Measurements from ENCODE around the gene SLC35A4. TPM values are rescaled to one million over a fixed set of nuclear protein-coding genes. Genes with fewer than 3 reads are reported as not detected.

The SLC35A4 gene
- total RNA-seq, 1 donor from 2014 or later = 7.3 TPM

DNA sequence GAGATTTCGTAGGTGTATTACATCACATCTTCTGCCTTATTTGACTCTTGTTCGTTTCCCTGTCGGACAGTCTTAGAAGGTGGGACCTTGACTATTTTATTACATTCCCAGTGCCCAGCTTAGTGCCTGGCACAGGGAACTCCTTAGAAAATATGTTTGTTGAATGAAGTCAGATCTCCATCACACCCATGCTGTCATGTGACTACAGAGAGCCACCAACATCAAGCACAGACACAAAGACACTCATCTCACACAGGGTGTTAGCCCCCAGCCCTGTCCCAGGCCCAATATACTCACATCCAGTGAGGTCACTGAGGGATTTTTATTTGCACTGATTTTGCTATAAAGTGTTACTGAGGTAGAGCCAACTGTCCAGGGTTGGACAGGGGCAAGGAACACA is 6.7 kb upstream of the SLC35A4 start:
- Histone ChIP-seq H3K4me3 (ENCODE audit: low read length in 3 of 3) (peak overlapping the region; percentile 76 to 90 (median 84)), H3K9me3 (ENCODE audit: control insufficient read depth in 3 of 3, low read length in 3 of 3) (no peaks in the 10 kb centered on the region), H3K9ac (ENCODE audit: low read depth in 1 of 3, low read length in 3 of 3) (peak overlapping the region; percentile 84 to 97 (median 95)), H3K27ac (ENCODE audit: low read depth, low read length) (peak overlapping the region; percentile 93), H3K27me3 (ENCODE audit: control insufficient read depth in 3 of 3, insufficient read depth in 3 of 3, low read length in 3 of 3) (no peaks in the 10 kb centered on the region), H3K36me3 (ENCODE audit: control insufficient read depth in 3 of 3, insufficient read depth in 3 of 3, low read length in 3 of 3) (peaks cover 20 to 32% (median 32%) of the 10 kb centered on the region in 3 donors), H3K4me1 (ENCODE audit: control insufficient read depth in 3 of 3, insufficient read depth in 3 of 3, low read length in 3 of 3) (peaks cover 30 to 49% (median 39%) of the 10 kb centered on the region in 3 donors)

DNA sequence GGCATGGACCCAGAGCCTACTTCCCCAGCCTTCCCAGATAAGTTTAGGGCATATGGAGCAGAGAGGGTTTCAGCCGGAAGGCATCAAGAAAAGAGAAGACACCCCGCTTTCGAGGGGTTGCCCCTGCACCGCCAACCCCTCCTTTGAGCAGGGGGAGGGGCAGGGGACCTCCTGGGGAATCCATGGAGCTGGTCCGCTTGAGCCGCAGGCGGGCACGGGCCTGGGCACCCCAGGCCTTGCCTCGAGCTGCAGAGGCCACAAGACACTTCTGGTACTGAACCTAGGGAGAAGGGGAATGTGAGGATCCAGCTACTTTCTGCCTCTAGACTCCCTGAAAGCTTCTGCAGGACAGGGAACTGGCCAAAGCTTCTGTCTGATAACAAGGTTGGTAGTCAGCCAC is 6.1 kb upstream of the SLC35A4 start:
- H3K27me3 ChIP-seq (ENCODE audit: control insufficient read depth in 3 of 3, insufficient read depth in 3 of 3, low read length in 3 of 3) = no peaks in the 10 kb centered on the region
- no peaks in the 10 kb centered on the region for H3K9me3 ChIP-seq (ENCODE audit: control insufficient read depth in 3 of 3, low read length in 3 of 3)
- H3K36me3 ChIP-seq (ENCODE audit: control insufficient read depth in 3 of 3, insufficient read depth in 3 of 3, low read length in 3 of 3) = peaks cover 20 to 32% (median 32%) of the 10 kb centered on the region in 3 donors
- peak overlapping the region; percentile 93 for H3K27ac ChIP-seq (ENCODE audit: low read depth, low read length)
- H3K4me1 ChIP-seq (ENCODE audit: control insufficient read depth in 3 of 3, insufficient read depth in 3 of 3, low read length in 3 of 3) = peaks cover 35 to 53% (median 44%) of the 10 kb centered on the region in 3 donors
- H3K4me3 ChIP-seq (ENCODE audit: low read length in 3 of 3) = no peak overlapping the region
- no peak overlapping the region for H3K9ac ChIP-seq (ENCODE audit: low read depth in 1 of 3, low read length in 3 of 3)

DNA sequence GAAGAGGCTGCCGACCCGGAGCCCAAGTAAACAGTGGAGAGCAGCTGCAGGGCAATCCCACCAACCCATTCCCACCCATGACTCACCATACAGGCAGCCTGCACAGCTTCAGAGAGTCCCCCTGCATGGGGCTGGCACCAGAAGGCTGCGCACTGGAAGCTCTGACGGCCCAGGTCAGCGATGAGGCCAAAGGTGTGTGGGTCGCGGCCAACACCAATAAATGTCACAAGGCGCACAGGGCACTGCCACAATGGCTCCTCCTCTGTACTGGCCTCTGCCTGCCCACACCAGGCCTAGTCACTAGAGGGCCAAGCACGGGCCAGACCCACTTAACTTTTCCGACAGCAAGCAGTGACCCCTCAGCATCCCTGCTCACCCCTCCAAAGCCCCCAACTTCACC is 4.4 kb upstream of the SLC35A4 start:
- peaks cover 44 to 49% (median 48%) of the 10 kb centered on the region in 3 donors for H3K4me1 ChIP-seq (ENCODE audit: control insufficient read depth in 3 of 3, insufficient read depth in 3 of 3, low read length in 3 of 3)
- H3K9me3 ChIP-seq (ENCODE audit: control insufficient read depth in 3 of 3, low read length in 3 of 3) = no peaks in the 10 kb centered on the region
- H3K36me3 ChIP-seq (ENCODE audit: control insufficient read depth in 3 of 3, insufficient read depth in 3 of 3, low read length in 3 of 3) = peaks cover 20 to 32% (median 32%) of the 10 kb centered on the region in 3 donors
- H3K27me3 ChIP-seq (ENCODE audit: control insufficient read depth in 3 of 3, insufficient read depth in 3 of 3, low read length in 3 of 3) = no peaks in the 10 kb centered on the region
- H3K9ac ChIP-seq (ENCODE audit: low read depth in 1 of 3, low read length in 3 of 3) = no peak overlapping the region
- H3K4me3 ChIP-seq (ENCODE audit: low read length in 3 of 3) = no peak overlapping the region
- no peak overlapping the region for H3K27ac ChIP-seq (ENCODE audit: low read depth, low read length)

DNA sequence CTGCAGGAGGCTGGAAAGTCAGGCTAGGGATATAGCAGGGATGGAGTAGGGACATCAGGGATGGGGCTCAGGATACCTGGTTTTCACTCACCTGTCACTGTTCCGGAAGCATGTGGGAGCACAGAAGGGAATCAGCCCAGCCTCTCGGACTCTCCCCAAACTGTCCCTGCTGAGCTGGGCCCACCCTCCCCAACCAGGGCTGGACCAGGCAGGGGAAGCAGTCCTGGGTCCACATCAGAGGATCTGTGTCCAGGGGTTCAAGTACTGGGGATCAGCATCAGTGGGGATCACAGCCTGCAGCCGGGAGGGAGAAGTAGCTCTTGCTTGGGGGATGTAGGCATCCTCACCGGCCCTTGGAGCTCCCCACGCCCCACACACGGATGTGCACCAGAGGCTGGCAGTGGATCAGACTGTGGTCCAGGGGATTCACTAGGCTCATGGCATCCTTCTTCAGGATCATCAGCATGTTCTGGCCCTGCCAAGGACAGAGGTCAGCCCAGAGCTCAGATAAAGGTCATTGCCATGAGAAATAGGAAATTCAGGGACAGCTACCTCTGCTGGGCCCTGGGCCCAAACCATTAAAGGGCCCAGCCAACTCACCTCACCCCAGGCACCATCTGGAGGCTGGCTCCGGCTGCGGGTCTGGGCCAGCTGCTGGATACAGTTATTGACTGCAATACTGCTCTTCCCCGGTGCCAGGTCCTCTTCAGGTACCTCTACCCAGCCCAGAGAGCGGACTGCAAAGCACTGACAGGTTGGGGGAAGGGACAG is 2.7 kb upstream of the SLC35A4 start:
- Histone ChIP-seq H3K4me1 (ENCODE audit: control insufficient read depth in 3 of 3, insufficient read depth in 3 of 3, low read length in 3 of 3) (peaks cover 50 to 54% (median 51%) of the 10 kb centered on the region in 3 donors), H3K9me3 (ENCODE audit: control insufficient read depth in 3 of 3, low read length in 3 of 3) (no peaks in the 10 kb centered on the region), H3K36me3 (ENCODE audit: control insufficient read depth in 3 of 3, insufficient read depth in 3 of 3, low read length in 3 of 3) (peaks cover 26 to 45% (median 38%) of the 10 kb centered on the region in 3 donors), H3K27me3 (ENCODE audit: control insufficient read depth in 3 of 3, insufficient read depth in 3 of 3, low read length in 3 of 3) (no peaks in the 10 kb centered on the region), H3K9ac (ENCODE audit: low read depth in 1 of 3, low read length in 3 of 3) (peak overlapping the region in 2 of 3 donors; percentile 1 to 19), H3K4me3 (ENCODE audit: low read length in 3 of 3) (peak overlapping the region in 1 of 3 donors; percentile 4), H3K27ac (ENCODE audit: low read depth, low read length) (no peak overlapping the region)

DNA sequence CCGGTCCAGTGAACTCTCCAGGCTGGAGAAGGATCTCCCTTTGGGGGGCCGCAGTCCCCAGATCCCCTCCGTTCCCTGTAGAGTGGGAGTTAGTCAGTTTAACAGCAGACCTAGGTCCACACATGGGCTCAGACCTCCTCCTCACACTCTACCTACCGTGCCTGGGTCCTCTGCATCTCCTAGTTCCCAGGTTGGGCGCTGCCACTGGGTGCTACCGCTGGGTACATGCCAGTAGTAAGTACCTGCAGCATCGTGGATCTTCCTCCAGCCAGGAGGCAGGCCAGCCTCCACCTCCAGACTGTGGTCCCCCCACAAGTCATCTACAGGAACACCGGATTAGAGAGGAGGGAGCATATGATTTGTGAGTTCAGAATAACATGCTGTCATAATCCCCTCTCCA is 1.0 kb upstream of the SLC35A4 start:
- peak overlapping the region; percentile 95 to 98 (median 97) for H3K9ac ChIP-seq (ENCODE audit: low read depth in 1 of 3, low read length in 3 of 3)

DNA sequence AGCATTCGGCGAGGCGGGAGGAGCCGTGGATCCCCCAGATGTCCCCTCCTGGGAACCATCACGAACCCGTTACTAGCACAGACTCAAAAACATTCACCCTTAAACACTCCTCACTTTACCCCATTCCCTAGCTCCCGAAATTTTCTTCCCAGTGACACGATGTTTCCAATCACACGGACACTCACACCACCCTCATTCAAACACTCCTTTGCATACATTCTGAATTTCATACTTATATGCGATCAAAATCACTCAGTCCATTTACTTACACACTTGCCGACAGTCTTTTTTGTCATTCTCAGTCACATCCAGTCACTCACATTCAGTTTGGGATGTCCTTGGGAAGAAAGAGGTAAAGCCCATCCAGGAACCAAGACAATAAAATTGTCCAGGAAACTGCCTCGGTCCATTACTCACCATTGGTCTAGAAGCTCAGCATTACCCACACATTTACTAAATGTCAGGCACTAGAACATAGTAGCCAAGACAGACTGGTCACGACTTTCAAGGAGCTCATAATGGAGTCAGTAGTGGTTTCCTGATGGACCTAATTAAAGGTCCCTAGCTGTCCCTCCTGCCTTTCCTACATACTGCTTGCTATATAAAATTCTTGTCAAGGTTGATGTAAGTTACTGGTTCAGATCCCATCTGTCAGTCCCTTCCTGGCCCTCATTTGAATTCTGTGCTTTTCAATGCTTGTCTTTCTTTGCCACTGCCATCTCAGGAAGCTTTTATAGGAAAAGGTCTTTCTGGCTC is 574 bp downstream of the SLC35A4 start:
- Histone ChIP-seq H3K4me1 (ENCODE audit: control insufficient read depth in 3 of 3, insufficient read depth in 3 of 3, low read length in 3 of 3) (peaks cover 72 to 82% (median 76%) of the 10 kb centered on the region in 3 donors), H3K4me3 (ENCODE audit: low read length in 3 of 3) (peak overlapping the region; percentile 95 to 99 (median 98)), H3K9me3 (ENCODE audit: control insufficient read depth in 3 of 3, low read length in 3 of 3) (no peaks in the 10 kb centered on the region), H3K27me3 (ENCODE audit: control insufficient read depth in 3 of 3, insufficient read depth in 3 of 3, low read length in 3 of 3) (no peaks in the 10 kb centered on the region), H3K27ac (ENCODE audit: low read depth, low read length) (peak overlapping the region; percentile 97), H3K36me3 (ENCODE audit: control insufficient read depth in 3 of 3, insufficient read depth in 3 of 3, low read length in 3 of 3) (peaks cover 30 to 41% (median 41%) of the 10 kb centered on the region in 3 donors), H3K9ac (ENCODE audit: low read depth in 1 of 3, low read length in 3 of 3) (peak overlapping the region; percentile 95 to 98 (median 97))

More for the DNA sequence above, 1.0 kb upstream of the SLC35A4 start:
- H3K27ac ChIP-seq (ENCODE audit: low read depth, low read length) = peak overlapping the region; percentile 97
- peaks cover 57 to 66% (median 61%) of the 10 kb centered on the region in 3 donors for H3K4me1 ChIP-seq (ENCODE audit: control insufficient read depth in 3 of 3, insufficient read depth in 3 of 3, low read length in 3 of 3)
- H3K4me3 ChIP-seq (ENCODE audit: low read length in 3 of 3) = peak overlapping the region; percentile 95 to 99 (median 98)
- no peaks in the 10 kb centered on the region for H3K27me3 ChIP-seq (ENCODE audit: control insufficient read depth in 3 of 3, insufficient read depth in 3 of 3, low read length in 3 of 3)
- no peaks in the 10 kb centered on the region for H3K9me3 ChIP-seq (ENCODE audit: control insufficient read depth in 3 of 3, low read length in 3 of 3)
- peaks cover 38 to 53% (median 50%) of the 10 kb centered on the region in 3 donors for H3K36me3 ChIP-seq (ENCODE audit: control insufficient read depth in 3 of 3, insufficient read depth in 3 of 3, low read length in 3 of 3)

DNA sequence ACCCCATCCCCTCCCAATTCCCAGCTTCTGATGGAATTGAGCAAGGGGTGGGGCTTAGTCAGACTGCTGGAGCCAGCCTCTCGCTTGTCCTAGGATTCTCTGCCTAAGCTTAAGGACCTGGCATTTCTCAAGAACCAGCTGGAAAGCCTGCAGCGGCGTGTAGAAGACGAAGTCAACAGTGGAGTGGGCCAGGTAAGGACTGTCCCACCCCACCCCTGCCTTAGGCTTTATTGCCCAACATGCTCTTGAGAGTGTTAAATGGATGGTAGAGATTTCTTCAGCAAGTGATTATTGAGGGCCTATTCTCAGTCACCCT is 1.1 kb downstream of the SLC35A4 start:
- no peaks in the 10 kb centered on the region for H3K9me3 ChIP-seq (ENCODE audit: control insufficient read depth in 3 of 3, low read length in 3 of 3)
- peaks cover 78 to 87% (median 82%) of the 10 kb centered on the region in 3 donors for H3K4me1 ChIP-seq (ENCODE audit: control insufficient read depth in 3 of 3, insufficient read depth in 3 of 3, low read length in 3 of 3)
- peak overlapping the region; percentile 97 for H3K27ac ChIP-seq (ENCODE audit: low read depth, low read length)
- H3K36me3 ChIP-seq (ENCODE audit: control insufficient read depth in 3 of 3, insufficient read depth in 3 of 3, low read length in 3 of 3) = peaks cover 25 to 36% (median 36%) of the 10 kb centered on the region in 3 donors
- H3K27me3 ChIP-seq (ENCODE audit: control insufficient read depth in 3 of 3, insufficient read depth in 3 of 3, low read length in 3 of 3) = no peaks in the 10 kb centered on the region
- peak overlapping the region; percentile 95 to 99 (median 98) for H3K4me3 ChIP-seq (ENCODE audit: low read length in 3 of 3)
- H3K9ac ChIP-seq (ENCODE audit: low read depth in 1 of 3, low read length in 3 of 3) = peak overlapping the region; percentile 95 to 98 (median 97)

DNA sequence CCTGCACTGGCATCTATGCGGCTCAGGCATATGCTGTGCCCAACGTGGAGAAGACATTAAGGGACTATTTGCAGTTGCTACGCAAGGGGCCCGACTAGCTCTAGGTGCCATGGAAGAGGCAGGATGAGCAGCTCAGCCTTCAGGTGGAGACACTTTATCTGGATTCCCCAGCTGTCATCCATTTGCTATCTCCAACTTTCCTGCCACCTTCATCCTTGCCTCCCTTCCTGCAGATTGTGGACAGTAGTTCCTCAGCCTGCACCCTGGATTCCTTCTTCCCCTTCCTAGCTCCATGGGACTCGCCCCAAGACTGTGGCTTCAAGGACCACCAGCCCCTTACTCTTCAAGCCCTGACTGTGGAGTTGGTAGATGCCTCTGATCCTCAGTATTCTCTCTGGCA is 2.0 kb downstream of the SLC35A4 start:
- no peak overlapping the region for H3K27ac ChIP-seq (ENCODE audit: low read depth, low read length)
- H3K36me3 ChIP-seq (ENCODE audit: control insufficient read depth in 3 of 3, insufficient read depth in 3 of 3, low read length in 3 of 3) = peaks cover 18 to 29% (median 28%) of the 10 kb centered on the region in 3 donors
- H3K27me3 ChIP-seq (ENCODE audit: control insufficient read depth in 3 of 3, insufficient read depth in 3 of 3, low read length in 3 of 3) = no peaks in the 10 kb centered on the region
- peaks cover 84 to 92% (median 89%) of the 10 kb centered on the region in 3 donors for H3K4me1 ChIP-seq (ENCODE audit: control insufficient read depth in 3 of 3, insufficient read depth in 3 of 3, low read length in 3 of 3)
- no peaks in the 10 kb centered on the region for H3K9me3 ChIP-seq (ENCODE audit: control insufficient read depth in 3 of 3, low read length in 3 of 3)
- H3K4me3 ChIP-seq (ENCODE audit: low read length in 3 of 3) = peak overlapping the region in 1 of 3 donors; percentile 17
- H3K9ac ChIP-seq (ENCODE audit: low read depth in 1 of 3, low read length in 3 of 3) = no peak overlapping the region

DNA sequence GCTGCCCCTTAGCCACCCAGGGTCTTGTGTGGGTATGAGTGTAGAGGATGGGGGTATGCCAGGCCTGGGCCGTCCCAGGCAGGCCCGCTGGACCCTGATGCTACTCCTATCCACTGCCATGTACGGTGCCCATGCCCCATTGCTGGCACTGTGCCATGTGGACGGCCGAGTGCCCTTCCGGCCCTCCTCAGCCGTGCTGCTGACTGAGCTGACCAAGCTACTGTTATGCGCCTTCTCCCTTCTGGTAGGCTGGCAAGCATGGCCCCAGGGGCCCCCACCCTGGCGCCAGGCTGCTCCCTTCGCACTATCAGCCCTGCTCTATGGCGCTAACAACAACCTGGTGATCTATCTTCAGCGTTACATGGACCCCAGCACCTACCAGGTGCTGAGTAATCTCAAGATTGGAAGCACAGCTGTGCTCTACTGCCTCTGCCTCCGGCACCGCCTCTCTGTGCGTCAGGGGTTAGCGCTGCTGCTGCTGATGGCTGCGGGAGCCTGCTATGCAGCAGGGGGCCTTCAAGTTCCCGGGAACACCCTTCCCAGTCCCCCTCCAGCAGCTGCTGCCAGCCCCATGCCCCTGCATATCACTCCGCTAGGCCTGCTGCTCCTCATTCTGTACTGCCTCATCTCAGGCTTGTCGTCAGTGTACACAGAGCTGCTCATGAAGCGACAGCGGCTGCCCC is 2.6 kb downstream of the SLC35A4 start:
- Histone ChIP-seq H3K27me3 (ENCODE audit: control insufficient read depth in 3 of 3, insufficient read depth in 3 of 3, low read length in 3 of 3) (no peaks in the 10 kb centered on the region), H3K4me1 (ENCODE audit: control insufficient read depth in 3 of 3, insufficient read depth in 3 of 3, low read length in 3 of 3) (peaks cover 81 to 92% (median 88%) of the 10 kb centered on the region in 3 donors), H3K9me3 (ENCODE audit: control insufficient read depth in 3 of 3, low read length in 3 of 3) (no peaks in the 10 kb centered on the region), H3K27ac (ENCODE audit: low read depth, low read length) (no peak overlapping the region), H3K36me3 (ENCODE audit: control insufficient read depth in 3 of 3, insufficient read depth in 3 of 3, low read length in 3 of 3) (peaks cover 18 to 26% (median 23%) of the 10 kb centered on the region in 3 donors), H3K4me3 (ENCODE audit: low read length in 3 of 3) (no peak overlapping the region), H3K9ac (ENCODE audit: low read depth in 1 of 3, low read length in 3 of 3) (no peak overlapping the region)
